GM19324 (cell line): Measurements from ENCODE around the gene ROBO1.

Experiments
- ATAC-seq: cut with Tn5 transposase; IDR thresholded peaks from one replicate; pipeline ENCODE4 v1.9.1; 2021; ENCODE audit warnings: mild to moderate bottlenecking, moderate library complexity; ENCODE audit not compliant: unreplicated experiment, low FRiP score

The ROBO1 gene

DNA sequence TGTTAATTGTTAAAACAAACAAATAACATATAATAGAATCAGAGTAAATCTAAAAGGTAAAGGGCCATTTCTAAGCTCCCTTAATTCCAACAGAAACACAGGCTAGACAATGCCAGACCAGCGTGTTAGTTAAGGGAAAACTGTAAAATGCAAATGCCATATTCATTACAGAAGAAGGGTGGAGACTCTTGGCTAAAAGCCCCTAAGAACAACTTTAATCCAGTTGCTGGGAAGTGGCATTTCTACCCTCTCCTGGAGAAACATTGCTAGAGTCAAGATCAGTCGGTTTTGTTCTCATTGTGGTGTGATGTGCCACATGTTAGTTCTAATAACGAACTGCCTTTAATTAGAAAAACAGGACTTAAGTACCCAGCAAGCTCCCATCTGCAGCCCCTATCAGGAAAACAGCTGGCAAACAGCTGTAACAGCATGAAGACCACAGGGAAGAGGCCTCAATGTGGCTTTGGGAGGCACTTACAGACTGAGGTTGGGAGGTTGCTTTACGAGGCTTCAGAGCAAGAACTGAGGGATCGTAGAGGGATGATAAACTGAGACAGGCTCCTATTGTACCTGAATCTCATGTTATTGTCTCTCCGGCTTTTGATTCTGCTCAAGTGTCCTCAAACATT, 1134.8 kb downstream of the ROBO1 start:
- no peak for ATAC-seq

GRCh38 chr3:78629544-78629943, 1138.3 kb downstream of the ROBO1 start:
- ATAC-seq: no peak

GRCh38 chr3:78621061-78621716, 1146.6 kb downstream of the ROBO1 start:
- no peak for ATAC-seq

DNA sequence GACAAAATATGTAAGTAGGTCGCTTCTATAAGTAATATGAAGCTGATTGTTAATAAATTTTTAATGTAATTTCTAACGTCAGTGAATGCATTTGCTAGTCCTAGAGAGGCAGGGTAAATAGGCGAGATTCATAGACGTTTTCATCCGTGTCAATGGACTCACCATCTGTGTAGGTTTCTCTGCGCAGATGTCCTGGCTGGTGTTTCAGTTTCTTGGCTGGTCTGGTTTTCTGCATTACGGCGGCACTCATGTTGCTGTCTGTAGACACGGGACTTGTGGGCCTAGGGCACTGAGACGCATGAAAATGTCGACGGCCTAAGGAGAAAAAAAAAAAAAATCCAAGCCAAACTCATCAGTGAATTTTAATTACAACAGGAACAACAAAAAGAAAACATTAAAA, 1153.3 kb downstream of the ROBO1 start:
- no peak for ATAC-seq

GRCh38 chr3:78613421-78613879, 1154.3 kb downstream of the ROBO1 start:
- ATAC-seq: no peak

- no peak for ATAC-seq
Observed at GRCh38 chr3:78611278-78611677, 1156.5 kb downstream of the ROBO1 start.

- ATAC-seq: no peak
Observed at GRCh38 chr3:78610462-78611125, 1157.2 kb downstream of the ROBO1 start.

- ATAC-seq: no peak
Observed at GRCh38 chr3:78606756-78607155, 1161.0 kb downstream of the ROBO1 start.

GRCh38 chr3:78605178-78605577, 1162.6 kb downstream of the ROBO1 start:
- ATAC-seq: no peak

DNA sequence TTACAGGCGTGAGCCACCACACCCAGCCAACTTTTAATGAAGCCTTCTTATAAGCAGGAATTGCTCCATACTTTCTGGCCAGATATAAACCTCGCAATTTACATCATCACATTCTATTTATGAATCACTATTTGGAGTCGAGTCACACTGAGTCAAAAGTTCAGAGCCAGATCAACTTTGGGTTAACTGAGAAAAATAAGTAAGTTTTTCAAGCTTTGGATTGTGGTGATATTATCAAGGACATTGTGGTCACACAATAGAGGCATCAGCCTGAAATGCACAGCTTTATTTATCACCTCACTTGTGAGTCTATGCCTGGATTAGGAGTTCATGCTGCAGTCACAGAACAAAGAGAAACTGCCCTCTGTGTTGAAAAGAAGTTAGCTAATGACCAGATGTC, 1163.5 kb downstream of the ROBO1 start:
- no peak for ATAC-seq

- no peak for ATAC-seq
Observed at GRCh38 chr3:78601249-78601648, 1166.5 kb downstream of the ROBO1 start.

DNA sequence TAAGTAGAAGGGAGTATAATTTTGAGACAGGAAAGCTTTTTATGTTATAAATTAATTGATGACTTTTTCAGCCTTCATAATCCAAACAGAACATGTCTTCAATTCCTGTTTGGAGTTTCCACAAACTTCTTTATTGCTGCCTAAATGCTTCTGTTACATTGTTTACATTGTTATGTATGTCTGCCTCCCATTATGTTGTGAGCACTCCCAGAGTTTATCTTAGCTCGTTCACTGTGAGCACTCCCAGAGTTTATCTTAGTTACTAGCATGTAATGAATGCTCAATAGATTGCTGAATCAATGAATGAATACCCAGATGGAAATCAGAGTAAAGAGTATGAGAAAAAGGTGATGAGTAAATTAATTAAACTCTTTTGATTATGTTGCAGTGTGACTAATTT, 1178.0 kb downstream of the ROBO1 start:
- ATAC-seq: no peak

DNA sequence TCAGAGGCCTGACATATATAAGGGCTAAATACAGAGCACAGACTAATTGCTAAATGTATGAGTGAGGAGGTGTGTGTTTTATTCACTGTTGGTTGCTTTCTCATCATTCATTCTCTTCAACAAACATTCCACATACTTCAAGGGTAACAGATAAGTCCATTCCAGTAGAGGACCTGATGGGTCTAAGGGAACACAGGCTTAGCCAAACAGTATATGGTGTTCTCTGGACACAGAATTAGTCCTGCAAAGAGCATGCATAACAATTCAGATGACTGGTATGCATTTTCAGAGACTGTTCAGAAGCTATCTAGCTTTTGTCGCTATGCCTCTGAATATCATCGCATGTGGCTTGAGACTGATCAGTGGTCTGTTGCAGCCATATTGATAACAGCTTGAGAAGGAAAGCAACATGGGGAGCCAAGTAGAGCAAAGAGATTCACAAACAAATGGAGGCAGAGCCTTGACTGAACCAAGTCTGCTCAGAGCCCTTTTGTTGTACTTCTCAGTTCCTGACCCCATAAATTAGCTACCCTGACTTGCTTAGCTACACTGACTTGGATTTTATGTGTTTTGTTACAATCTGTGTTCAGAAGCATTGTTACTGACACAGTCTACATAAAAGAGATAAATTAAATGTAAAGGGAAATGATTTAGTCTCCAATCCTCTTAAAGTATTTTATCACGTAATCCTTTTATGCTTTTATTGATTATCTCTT, 1178.7 kb downstream of the ROBO1 start:
- ATAC-seq: no peak

- ATAC-seq: no peak
Observed at GRCh38 chr3:78580681-78581080, 1187.1 kb downstream of the ROBO1 start.

GRCh38 chr3:78571486-78571885, 1196.3 kb downstream of the ROBO1 start:
- no peak for ATAC-seq

DNA sequence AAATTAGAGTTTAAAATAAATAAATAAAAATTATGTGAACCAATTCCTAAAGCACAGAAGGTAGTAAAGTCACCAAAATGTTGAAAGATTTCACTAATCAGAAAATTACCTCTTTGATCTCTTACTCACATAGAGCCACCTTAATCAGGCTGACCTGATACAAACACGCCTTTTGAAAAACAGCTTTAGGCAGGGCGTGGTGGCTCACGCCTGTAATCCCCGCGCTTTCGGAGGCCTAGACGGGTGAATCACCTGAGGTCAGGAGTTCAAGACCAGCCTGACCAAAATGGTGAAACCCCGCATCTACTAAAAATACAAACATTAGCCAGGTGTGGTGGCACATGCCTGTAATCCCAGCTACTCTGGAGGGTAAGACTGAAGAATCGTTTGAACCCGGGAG, 1197.3 kb downstream of the ROBO1 start:
- ATAC-seq: no peak

GRCh38 chr3:78569804-78570203, 1198.0 kb downstream of the ROBO1 start:
- ATAC-seq: no peak

- no peak for ATAC-seq
Observed at GRCh38 chr3:78565712-78566111, 1202.1 kb downstream of the ROBO1 start.

- ATAC-seq: no peak
Observed at GRCh38 chr3:78562328-78562727, 1205.5 kb downstream of the ROBO1 start.
